ENCODE results near the gene SRRM3.
"Not testable (repeated sequence)": the region's sequence is repeated elsewhere in the genome, so short reads cannot be mapped to it uniquely, and the experiment has no call there.

The SRRM3 gene

GRCh38 chr7:76317782-76318487 is 116.2 kb downstream of the SRRM3 start:
- DNase-seq, result peak; percentile 99

GRCh38 chr7:76318488-76319353 is 117.0 kb downstream of the SRRM3 start:
- peak; percentile 95 for DNase-seq

- DNase-seq, result peak; percentile 44
Observed at GRCh38 chr7:76325092-76325491, 123.4 kb downstream of the SRRM3 start.

GRCh38 chr7:76325811-76326210 is 124.1 kb downstream of the SRRM3 start:
- DNase-seq, result no peak

GRCh38 chr7:76326646-76327233 is 125.0 kb downstream of the SRRM3 start:
- no peak for DNase-seq

- DNase-seq, result peak; percentile 89
Observed at GRCh38 chr7:76327610-76328009, 125.9 kb downstream of the SRRM3 start.

GRCh38 chr7:76328389-76328788 is 126.7 kb downstream of the SRRM3 start:
- peak; percentile 56 for DNase-seq

- no peak for DNase-seq
Observed at GRCh38 chr7:76329479-76329878, 127.8 kb downstream of the SRRM3 start.

GRCh38 chr7:76330261-76330660 is 128.6 kb downstream of the SRRM3 start:
- no peak for DNase-seq

GRCh38 chr7:76330673-76331072 is 129.0 kb downstream of the SRRM3 start:
- peak; percentile 36 for DNase-seq

- no peak for DNase-seq
Observed at GRCh38 chr7:76332078-76332477, 130.4 kb downstream of the SRRM3 start.

- DNase-seq, result peak; percentile 32
Observed at GRCh38 chr7:76333511-76334101, 131.9 kb downstream of the SRRM3 start.

GRCh38 chr7:76334320-76334967 is 132.7 kb downstream of the SRRM3 start:
- no peak for DNase-seq

- DNase-seq, result not testable (repeated sequence)
Observed at GRCh38 chr7:76335417-76335816, 133.7 kb downstream of the SRRM3 start.

GRCh38 chr7:76336094-76336493 is 134.4 kb downstream of the SRRM3 start:
- no peak for DNase-seq

Measured in hematopoietic multipotent progenitor cell treated with erythropoietin and hydrocortisone succinate and interleukin-3 and kit ligand, for 6 days (in vitro differentiated cells).